ENCODE data around the gene ARMC8.

The ARMC8 gene

DNA sequence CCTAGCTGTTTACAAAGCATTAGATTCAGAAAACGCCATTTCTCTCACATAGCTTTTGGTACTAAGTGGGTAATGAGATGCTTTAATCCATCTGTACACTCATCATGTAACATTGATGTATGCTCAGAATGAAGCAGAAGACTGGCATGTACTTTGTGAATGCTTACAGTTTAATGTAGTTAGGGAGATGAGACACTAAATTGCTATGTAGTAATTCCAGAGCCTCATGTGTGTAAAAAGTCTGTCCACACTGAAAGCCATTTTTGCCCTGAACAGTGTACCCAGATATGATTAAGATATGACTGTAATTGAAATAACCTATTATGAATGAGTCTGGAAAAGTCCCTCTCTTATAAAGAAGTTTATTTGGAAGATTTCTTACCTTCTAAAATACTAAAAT is 66.5 kb downstream of the ARMC8 start:
- DNase-seq: no peak

GRCh38 chr3:138254216-138254615 is 67.1 kb downstream of the ARMC8 start:
- DNase-seq: no peak

DNA sequence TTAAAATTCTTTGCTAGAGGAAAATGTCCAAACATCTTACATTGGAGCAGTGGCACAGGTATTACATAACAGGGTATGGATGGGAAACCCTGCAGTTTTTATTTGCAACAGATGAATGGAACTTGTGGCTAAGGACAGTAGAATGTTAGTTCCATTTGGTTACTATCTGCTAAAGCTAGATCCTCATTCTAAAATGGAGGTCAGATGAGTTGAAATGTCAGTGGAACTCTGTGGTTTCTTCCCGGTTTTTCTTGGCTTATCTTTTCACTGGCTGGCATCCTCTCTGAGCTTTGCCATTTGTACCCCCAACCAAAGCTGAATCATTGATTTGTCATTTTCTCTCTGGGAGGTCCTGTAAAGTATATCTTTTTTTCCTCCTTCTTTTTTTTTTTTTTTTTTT is 68.9 kb downstream of the ARMC8 start:
- no peak for DNase-seq

DNA sequence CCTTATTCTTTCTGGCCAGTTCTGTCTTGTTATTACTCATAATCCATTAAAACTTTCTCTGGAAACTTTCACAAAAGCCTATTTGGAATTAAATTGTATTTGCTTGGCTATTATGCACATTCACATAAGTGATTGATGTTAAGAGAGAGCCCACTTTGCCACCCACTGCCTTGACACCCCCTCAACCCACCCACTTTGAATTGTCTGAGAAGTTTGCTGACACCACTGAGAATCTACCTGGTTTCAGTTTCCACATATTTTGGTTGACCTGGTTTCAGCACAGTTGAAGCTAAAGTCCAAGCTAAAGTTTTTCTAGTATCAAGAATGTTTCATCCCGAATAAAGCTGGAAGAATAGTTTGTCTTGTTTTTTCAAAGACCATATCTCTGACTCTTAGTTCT is 70.9 kb downstream of the ARMC8 start:
- DNase-seq: no peak

GRCh38 chr3:138259126-138259525 is 72.0 kb downstream of the ARMC8 start:
- DNase-seq: no peak

- no peak for DNase-seq
Observed at GRCh38 chr3:138260611-138261010, 73.5 kb downstream of the ARMC8 start.

DNA sequence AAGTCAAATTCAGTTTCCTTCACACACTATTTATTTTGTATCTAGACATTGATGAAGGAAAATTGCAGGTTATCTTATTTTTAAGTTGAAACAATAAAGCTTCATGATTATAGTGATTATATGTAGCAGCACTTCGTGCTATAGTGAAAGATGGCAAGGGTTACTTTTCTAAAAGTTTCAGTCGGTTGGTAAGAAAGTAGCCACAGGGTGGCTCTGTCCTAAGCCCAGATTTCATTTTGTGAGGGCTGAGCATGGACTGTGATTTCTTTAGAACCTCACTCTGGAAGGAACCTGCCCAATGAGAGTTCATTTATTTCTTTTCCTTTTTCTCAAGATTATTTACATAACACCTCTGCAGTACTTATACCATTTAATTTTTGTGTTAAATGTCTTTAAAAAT is 76.0 kb downstream of the ARMC8 start:
- no peak for DNase-seq

DNA sequence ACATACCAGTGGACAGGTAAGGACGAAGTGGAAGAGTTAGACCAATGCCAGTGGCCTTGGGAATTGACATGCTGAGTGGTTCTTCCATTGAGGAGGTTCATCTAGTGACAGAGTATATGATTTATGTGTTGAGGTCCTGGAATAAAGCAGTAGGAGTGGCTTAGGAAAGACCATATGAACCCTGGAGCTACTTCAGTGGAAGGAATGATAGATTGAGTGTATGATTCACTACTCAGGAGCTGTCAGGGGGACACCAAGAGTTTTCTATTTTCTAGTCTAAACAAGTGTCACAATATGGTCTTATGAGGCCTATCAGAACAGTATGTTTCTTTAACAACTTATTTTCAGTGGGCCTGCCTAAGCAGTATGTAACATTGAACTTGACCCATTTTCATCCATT is 78.6 kb downstream of the ARMC8 start:
- no peak for DNase-seq

- no peak for DNase-seq
Observed at GRCh38 chr3:138267083-138267482, 80.0 kb downstream of the ARMC8 start.

DNA sequence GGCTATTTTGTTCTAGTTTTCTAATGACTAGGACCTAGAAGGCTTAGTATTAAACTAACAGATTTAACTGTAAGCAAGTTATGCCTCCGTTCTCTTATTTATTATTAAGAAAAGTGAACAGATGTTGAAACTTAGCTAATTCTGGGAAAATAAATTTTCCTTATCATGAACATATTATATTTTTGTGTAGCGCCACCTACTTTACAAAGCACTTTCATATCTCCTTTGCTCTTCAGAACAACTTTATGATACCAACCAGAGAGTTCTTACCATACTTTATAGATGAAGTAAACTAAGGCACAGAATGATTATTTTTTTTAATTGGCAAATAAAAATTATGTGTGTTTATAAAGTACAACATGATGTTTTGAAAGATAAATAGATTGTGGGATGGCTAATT is 83.1 kb downstream of the ARMC8 start:
- no peak for DNase-seq

GRCh38 chr3:138271189-138271794 is 84.2 kb downstream of the ARMC8 start:
- DNase-seq: no peak

- DNase-seq: no peak
Observed at GRCh38 chr3:138281561-138281960, 94.5 kb downstream of the ARMC8 start.

- DNase-seq: no peak
Observed at GRCh38 chr3:138282836-138283235, 95.7 kb downstream of the ARMC8 start.

- DNase-seq: no peak
Observed at GRCh38 chr3:138284079-138284478, 97.0 kb downstream of the ARMC8 start.

- no peak for DNase-seq
Observed at GRCh38 chr3:138284957-138285477, 97.9 kb downstream of the ARMC8 start.

DNA sequence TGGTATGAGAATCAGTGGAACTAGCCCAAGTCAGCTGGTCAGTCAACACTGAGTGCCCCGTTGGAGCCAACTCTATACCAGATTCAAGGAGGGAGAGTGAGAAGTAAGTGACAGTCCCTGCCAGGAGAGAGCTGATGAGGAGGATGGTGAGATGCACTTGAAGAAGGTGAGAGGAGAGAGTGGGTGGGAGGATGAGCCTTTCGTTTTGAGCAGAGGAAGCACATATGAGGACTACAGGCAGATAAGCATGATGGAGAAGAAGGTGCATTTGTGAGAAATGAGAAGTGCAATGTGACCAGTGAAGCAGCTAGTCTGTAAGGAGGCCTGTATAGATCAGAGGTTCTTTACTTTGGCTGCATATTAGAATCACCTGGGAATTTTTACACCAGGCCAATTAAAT is 102.2 kb downstream of the ARMC8 start:
- no peak for DNase-seq

DNA sequence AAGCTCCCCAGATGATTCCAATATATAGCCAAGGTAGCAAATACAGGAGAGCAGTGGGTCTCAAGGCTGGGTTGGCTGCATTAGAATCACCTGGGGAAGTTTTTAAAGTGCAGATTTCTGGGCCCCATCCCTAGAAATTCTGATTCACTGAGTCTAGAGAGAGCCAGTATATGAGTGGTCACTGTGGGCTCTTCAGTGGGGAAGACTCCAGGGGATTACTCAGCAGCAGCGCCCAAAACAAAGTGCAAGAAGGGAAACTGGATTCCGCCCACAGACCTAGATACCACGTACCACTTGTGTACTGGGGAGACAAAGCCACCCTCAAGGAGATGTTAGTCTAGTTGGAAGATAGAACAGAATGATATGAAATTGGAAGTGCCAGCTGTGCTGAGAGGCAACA is 102.6 kb downstream of the ARMC8 start:
- no peak for DNase-seq

- DNase-seq: no peak
Observed at GRCh38 chr3:138296639-138297038, 109.5 kb downstream of the ARMC8 start.

- no peak for DNase-seq
Observed at GRCh38 chr3:138297059-138297607, 110.0 kb downstream of the ARMC8 start.

GRCh38 chr3:138297876-138298275 is 110.8 kb downstream of the ARMC8 start:
- DNase-seq: no peak

GRCh38 chr3:138300647-138301046 is 113.5 kb downstream of the ARMC8 start:
- no peak for DNase-seq

- no peak for DNase-seq
Observed at GRCh38 chr3:138303474-138303873, 116.4 kb downstream of the ARMC8 start.

- no peak for DNase-seq
Observed at GRCh38 chr3:138307899-138308298, 120.8 kb downstream of the ARMC8 start.

- DNase-seq: no peak
Observed at GRCh38 chr3:138308783-138309182, 121.7 kb downstream of the ARMC8 start.

GRCh38 chr3:138310494-138310893 is 123.4 kb downstream of the ARMC8 start:
- no peak for DNase-seq
